Measurements from ENCODE around the gene CCDC88B. TPM values are rescaled to one million over a fixed set of nuclear protein-coding genes. Genes with fewer than 3 reads are reported as not detected.

Gene CCDC88B
- total and polyA plus RNA-seq, 2 experiments from 2014 or later: 4.9 to 10.0 TPM

DNA sequence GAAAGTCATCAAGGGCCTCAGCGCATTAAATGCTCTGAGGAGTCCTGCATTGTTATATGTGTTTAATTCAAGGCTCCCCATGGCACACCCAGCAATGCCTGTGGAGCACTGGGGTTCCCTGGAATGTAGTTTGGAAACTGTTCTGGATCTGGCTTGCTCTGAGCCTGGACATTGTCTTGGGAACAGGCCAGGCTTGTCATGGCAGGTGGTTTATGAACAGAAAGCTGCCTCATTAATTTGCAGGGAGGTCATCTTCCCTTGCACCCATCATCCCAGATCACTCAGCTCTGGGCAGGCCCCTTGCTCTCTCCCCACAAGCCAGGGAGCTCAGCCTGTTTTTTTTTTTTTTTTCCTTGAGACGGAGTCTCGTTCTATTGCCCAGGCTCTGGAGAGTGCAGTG lies 51.8 kb downstream of the CCDC88B start:
- TF ChIP-seq EZH2 (IDR thresholded peaks at IDR 0.05; ENCODE audit: borderline replicate concordance): no peak
- TF ChIP-seq, protein P1, sequence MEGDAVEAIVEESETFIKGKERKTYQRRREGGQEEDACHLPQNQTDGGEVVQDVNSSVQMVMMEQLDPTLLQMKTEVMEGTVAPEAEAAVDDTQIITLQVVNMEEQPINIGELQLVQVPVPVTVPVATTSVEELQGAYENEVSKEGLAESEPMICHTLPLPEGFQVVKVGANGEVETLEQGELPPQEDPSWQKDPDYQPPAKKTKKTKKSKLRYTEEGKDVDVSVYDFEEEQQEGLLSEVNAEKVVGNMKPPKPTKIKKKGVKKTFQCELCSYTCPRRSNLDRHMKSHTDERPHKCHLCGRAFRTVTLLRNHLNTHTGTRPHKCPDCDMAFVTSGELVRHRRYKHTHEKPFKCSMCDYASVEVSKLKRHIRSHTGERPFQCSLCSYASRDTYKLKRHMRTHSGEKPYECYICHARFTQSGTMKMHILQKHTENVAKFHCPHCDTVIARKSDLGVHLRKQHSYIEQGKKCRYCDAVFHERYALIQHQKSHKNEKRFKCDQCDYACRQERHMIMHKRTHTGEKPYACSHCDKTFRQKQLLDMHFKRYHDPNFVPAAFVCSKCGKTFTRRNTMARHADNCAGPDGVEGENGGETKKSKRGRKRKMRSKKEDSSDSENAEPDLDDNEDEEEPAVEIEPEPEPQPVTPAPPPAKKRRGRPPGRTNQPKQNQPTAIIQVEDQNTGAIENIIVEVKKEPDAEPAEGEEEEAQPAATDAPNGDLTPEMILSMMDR (IDR thresholded peaks at IDR 0.05; ENCODE audit: poor library complexity): no peak
- TF ChIP-seq EZH2phosphoT487 (IDR thresholded peaks at IDR 0.05; ENCODE audit: low read depth, severe bottlenecking, unreplicated experiment): no peak

DNA sequence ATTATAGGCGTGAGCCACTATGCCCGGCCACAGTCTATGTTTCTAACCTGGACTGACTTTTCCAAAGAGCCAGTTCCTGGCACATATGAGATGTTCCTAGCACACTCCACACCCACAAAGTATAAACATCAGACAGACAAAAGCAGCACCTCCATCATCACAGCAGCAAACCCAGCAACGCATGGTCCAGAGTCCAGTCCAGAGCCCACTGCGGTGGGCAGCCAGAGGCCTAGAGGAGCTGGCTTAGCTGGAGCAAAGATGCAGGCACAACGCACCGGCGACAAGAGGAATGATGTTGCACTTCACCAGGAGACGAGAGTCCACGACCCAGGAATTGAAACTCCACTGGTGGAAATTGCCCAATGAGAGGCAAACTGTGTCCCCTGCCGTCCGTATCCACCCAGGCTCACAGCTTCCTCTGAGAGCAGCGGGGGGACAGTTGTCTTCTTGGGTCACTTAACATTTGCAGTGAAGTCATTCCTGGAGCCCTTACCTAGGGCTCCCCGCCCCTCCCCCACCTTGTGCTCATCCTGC lies 55.6 kb downstream of the CCDC88B start:
- Histone ChIP-seq H3K4me2 (peak overlapping the region; percentile 64), H2AFZ (no peak overlapping the region), H3K9me2 (replicated peaks; ENCODE audit: insufficient read depth) (no peaks in the 10 kb centered on the region), H3K27ac (no peak overlapping the region), H3K4me3 (no peak overlapping the region), H3K4me1 (ENCODE audit: insufficient read depth) (peaks cover 12% of the 10 kb centered on the region), H3K27me3 (no peaks in the 10 kb centered on the region), H3K79me2 (no peaks in the 10 kb centered on the region), H4K20me1 (ENCODE audit: insufficient read depth, poor library complexity, severe bottlenecking) (no peaks in the 10 kb centered on the region), H3K9me3 (ENCODE audit: low read depth) (no peaks in the 10 kb centered on the region), H3K36me3 (replicated peaks; ENCODE audit: insufficient read depth, low read depth) (no peaks in the 10 kb centered on the region)
- DNase-seq (ENCODE audit: low spot score): no peak
- 80% methylated on average over 12 of the region's 13 CpGs for WGBS (ENCODE audit: low lambda C conversion rate, missing lambda C conversion rate)
- TF ChIP-seq, protein P1 (IDR thresholded peaks at IDR 0.05; ENCODE audit: poor library complexity): no peak
- TF ChIP-seq EZH2 (IDR thresholded peaks at IDR 0.05; ENCODE audit: borderline replicate concordance): no peak
- no peak for TF ChIP-seq EZH2phosphoT487 (IDR thresholded peaks at IDR 0.05; ENCODE audit: low read depth, severe bottlenecking, unreplicated experiment)

More for the DNA sequence above, 51.8 kb downstream of the CCDC88B start:
- no peaks in the 10 kb centered on the region for H3K79me2 ChIP-seq
- H4K20me1 ChIP-seq (ENCODE audit: insufficient read depth, poor library complexity, severe bottlenecking): no peaks in the 10 kb centered on the region
- H3K4me1 ChIP-seq (ENCODE audit: insufficient read depth): peaks cover 12% of the 10 kb centered on the region
- no peaks in the 10 kb centered on the region for H3K9me2 ChIP-seq (replicated peaks; ENCODE audit: insufficient read depth)
- no peak overlapping the region for H3K4me2 ChIP-seq
- H3K9me3 ChIP-seq (ENCODE audit: low read depth): no peaks in the 10 kb centered on the region
- no peaks in the 10 kb centered on the region for H3K27me3 ChIP-seq
- WGBS (ENCODE audit: low lambda C conversion rate, missing lambda C conversion rate): 81% methylated on average over 3 of the region's 3 CpGs
- no peak overlapping the region for H3K27ac ChIP-seq
- no peak overlapping the region for H2AFZ ChIP-seq
- no peak for DNase-seq (ENCODE audit: low spot score)
- H3K4me3 ChIP-seq: no peak overlapping the region
- no peaks in the 10 kb centered on the region for H3K36me3 ChIP-seq (replicated peaks; ENCODE audit: insufficient read depth, low read depth)

DNA sequence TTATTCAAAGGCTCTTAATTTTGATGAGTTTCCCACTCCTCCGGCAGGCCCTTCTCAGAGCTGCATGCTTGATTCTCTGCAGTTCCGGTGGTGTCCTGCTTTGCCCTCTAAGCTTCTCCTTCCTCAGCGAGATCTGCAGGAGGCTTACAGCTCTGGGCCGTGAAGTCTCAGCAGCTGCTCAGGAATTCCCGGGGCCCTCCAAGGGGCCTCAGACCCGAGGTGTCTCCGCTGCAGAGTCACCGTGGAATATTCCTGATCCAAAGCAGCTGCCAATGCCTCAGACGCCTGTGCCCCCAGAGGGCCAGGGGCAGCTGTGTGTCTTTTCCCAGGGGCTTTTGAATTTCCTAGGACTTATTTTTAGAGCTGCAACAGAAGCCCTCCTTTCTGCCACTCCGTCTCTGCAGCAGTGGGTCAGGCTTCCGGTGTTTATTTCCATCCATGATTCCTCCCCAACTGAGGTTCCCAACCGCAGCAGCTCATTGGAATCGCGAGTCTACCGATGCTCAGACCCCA lies 56.1 kb downstream of the CCDC88B start:
- Histone ChIP-seq H4K20me1 (ENCODE audit: insufficient read depth, poor library complexity, severe bottlenecking) (no peaks in the 10 kb centered on the region), H3K27me3 (no peaks in the 10 kb centered on the region), H3K4me1 (ENCODE audit: insufficient read depth) (peaks cover 12% of the 10 kb centered on the region), H3K9me2 (replicated peaks; ENCODE audit: insufficient read depth) (no peaks in the 10 kb centered on the region), H3K4me3 (no peak overlapping the region), H3K27ac (peak overlapping the region; percentile 28), H3K36me3 (replicated peaks; ENCODE audit: insufficient read depth, low read depth) (no peaks in the 10 kb centered on the region), H3K9me3 (ENCODE audit: low read depth) (no peaks in the 10 kb centered on the region), H3K79me2 (no peaks in the 10 kb centered on the region), H2AFZ (peak overlapping the region; percentile 45), H3K4me2 (peak overlapping the region; percentile 64)
- DNase-seq (ENCODE audit: low spot score): peak; percentile 55
- TF ChIP-seq, protein P1 (IDR thresholded peaks at IDR 0.05; ENCODE audit: poor library complexity): no peak
- no peak for TF ChIP-seq EZH2 (IDR thresholded peaks at IDR 0.05; ENCODE audit: borderline replicate concordance)
- TF ChIP-seq EZH2phosphoT487 (IDR thresholded peaks at IDR 0.05; ENCODE audit: low read depth, severe bottlenecking, unreplicated experiment): no peak
- WGBS (ENCODE audit: low lambda C conversion rate, missing lambda C conversion rate): 25% methylated on average over 15 of the region's 15 CpGs
